MM.1S (cell line): ENCODE measurements around the gene NABP2.

ENCODE experiments used
- EZH2 ChIP-seq: fragments of 300-600 bp; sonication (generic); optimal IDR thresholded peaks from 2 replicates; pipeline ENCODE3; 2017; ENCODE audit warnings: low read depth, mild to moderate bottlenecking, antibody characterized with exemption, low read length, mixed read lengths
- EZH2phosphoT487 ChIP-seq: fragments of 300-600 bp; sonication (generic); IDR thresholded peaks from 2 replicates; pipeline ENCODE4 v1.6.1; 2018; ENCODE audit warnings: antibody characterized with exemption, low read length
- TF ChIP-seq, protein P1 (sequence below): fragments of 300-600 bp; sonication (generic); IDR thresholded peaks from 2 replicates; pipeline ENCODE4 v1.5.1; 2016; ENCODE audit warnings: antibody characterized with exemption, low read length, mixed read lengths

DNA sequence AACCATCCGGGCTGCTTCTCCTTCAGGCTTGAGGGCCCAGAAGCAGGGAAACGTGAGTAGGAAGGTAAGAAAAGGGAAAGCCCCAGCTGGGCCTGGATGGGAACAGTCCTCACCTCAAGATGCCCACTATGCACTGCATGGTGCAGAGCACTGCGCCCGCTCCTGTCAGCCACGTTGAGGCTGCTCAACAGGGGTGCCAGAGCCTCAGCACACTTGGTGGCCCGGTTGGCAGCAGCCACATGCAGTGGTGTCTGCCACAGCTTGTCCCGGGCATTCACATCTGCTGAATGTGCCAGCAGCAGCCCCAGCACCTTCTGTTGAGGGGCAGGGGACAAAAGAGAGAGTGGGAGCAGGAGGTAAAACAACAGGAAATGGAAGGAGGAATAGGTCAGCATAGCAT lies 31.5 kb downstream of the NABP2 start:
- TF ChIP-seq, protein P1, sequence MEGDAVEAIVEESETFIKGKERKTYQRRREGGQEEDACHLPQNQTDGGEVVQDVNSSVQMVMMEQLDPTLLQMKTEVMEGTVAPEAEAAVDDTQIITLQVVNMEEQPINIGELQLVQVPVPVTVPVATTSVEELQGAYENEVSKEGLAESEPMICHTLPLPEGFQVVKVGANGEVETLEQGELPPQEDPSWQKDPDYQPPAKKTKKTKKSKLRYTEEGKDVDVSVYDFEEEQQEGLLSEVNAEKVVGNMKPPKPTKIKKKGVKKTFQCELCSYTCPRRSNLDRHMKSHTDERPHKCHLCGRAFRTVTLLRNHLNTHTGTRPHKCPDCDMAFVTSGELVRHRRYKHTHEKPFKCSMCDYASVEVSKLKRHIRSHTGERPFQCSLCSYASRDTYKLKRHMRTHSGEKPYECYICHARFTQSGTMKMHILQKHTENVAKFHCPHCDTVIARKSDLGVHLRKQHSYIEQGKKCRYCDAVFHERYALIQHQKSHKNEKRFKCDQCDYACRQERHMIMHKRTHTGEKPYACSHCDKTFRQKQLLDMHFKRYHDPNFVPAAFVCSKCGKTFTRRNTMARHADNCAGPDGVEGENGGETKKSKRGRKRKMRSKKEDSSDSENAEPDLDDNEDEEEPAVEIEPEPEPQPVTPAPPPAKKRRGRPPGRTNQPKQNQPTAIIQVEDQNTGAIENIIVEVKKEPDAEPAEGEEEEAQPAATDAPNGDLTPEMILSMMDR, result no peak
- no peak for TF ChIP-seq EZH2
- TF ChIP-seq EZH2phosphoT487, result no peak
